ENCODE measurements around the gene AGRP.

AGRP gene

DNA sequence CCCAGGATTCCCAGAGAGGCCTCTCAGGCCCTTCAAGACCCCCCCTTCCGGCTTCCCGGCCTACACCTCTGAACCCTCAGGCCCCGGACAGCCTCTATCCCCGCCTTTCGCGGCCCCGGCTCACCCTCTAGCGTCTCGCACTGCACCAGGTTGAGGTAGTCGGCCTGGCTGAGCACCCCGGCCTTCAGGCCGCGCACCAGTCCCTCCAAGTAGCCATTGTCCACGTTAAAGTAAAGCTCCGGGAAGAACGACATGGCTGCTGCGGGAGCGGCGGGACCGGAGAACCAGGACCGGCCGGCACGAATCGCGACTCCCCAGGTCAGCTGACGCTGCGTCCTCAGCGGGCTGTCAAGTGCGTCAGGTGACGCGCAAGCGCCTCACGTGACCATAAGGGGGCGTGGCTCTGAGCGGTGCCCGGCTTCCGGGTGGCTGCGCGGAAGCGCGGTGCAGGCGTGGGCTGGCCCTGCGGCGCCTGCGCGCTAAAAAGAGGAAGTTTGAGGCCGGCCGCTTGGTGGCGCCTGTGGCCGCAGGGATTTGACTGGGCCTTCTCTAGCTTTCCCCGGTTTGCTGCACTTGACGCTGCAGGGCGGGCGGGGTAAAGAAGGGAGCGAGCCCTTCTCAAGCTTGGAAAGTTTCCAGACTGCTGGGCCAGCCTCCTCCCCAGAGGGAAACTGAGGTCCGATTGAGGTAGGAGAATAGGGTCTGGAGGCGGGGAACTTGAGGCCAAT lies 2.4 kb downstream of the AGRP start, which contains the start of gene ATP6V0D1 (continued):
- TF ChIP-seq, protein P1, sequence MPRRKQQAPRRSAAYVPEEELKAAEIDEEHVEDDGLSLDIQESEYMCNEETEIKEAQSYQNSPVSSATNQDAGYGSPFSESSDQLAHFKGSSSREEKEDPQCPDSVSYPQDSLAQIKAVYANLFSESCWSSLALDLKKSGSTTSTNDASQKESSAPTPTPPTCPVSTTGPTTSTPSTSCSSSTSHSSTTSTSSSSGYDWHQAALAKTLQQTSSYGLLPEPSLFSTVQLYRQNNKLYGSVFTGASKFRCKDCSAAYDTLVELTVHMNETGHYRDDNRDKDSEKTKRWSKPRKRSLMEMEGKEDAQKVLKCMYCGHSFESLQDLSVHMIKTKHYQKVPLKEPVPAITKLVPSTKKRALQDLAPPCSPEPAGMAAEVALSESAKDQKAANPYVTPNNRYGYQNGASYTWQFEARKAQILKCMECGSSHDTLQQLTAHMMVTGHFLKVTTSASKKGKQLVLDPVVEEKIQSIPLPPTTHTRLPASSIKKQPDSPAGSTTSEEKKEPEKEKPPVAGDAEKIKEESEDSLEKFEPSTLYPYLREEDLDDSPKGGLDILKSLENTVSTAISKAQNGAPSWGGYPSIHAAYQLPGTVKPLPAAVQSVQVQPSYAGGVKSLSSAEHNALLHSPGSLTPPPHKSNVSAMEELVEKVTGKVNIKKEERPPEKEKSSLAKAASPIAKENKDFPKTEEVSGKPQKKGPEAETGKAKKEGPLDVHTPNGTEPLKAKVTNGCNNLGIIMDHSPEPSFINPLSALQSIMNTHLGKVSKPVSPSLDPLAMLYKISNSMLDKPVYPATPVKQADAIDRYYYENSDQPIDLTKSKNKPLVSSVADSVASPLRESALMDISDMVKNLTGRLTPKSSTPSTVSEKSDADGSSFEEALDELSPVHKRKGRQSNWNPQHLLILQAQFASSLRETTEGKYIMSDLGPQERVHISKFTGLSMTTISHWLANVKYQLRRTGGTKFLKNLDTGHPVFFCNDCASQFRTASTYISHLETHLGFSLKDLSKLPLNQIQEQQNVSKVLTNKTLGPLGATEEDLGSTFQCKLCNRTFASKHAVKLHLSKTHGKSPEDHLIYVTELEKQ (tag by site-specific recombination; IDR thresholded peaks at IDR 0.05; ENCODE audit: borderline replicate concordance), result no peak
- TF ChIP-seq SALL2 (tag by site-specific recombination; IDR thresholded peaks at IDR 0.05; ENCODE audit: borderline replicate concordance) (no peak), ZNF121 (tag by site-specific recombination; IDR thresholded peaks at IDR 0.05) (no peak), ZNF335 (tag by site-specific recombination; conservative IDR thresholded peaks at IDR 0.05) (peak; percentile 100), ZNF621 (tag by site-specific recombination; IDR thresholded peaks at IDR 0.05) (no peak), ZNF449 (tag by site-specific recombination; IDR thresholded peaks at IDR 0.05) (peak; percentile 59; the same call in 1 of the 2 replicates), ZNF600 (tag by site-specific recombination; IDR thresholded peaks at IDR 0.05) (no peak), ZNF174 (tag by site-specific recombination; IDR thresholded peaks at IDR 0.05) (no peak), YY1 (tag by site-specific recombination; IDR thresholded peaks at IDR 0.05) (no peak), ZNF311 (tag by site-specific recombination; IDR thresholded peaks at IDR 0.05; ENCODE audit: borderline replicate concordance) (no peak), ZNF350 (tag by site-specific recombination; IDR thresholded peaks at IDR 0.05) (no peak), ZBTB44 (tag by site-specific recombination; IDR thresholded peaks at IDR 0.05) (peak; percentile 79), ZNF529 (tag by site-specific recombination; IDR thresholded peaks at IDR 0.05; ENCODE audit: insufficient replicate concordance) (no peak), ZSCAN30 (tag by site-specific recombination; IDR thresholded peaks at IDR 0.05) (0 out of 2 replicates have a peak, but pooled peaks have one; percentile 43), ZFP69B (tag by site-specific recombination; IDR thresholded peaks at IDR 0.05) (no peak), BCL11A (tag by site-specific recombination; IDR thresholded peaks at IDR 0.05; ENCODE audit: low read depth) (no peak), ZNF146 (tag by site-specific recombination; IDR thresholded peaks at IDR 0.05) (no peak), ZNF2 (tag by site-specific recombination; IDR thresholded peaks at IDR 0.05) (no peak), KLF8 (tag by site-specific recombination; IDR thresholded peaks at IDR 0.05) (peak; percentile 56; the same call in 1 of the 2 replicates), ZNF626 (tag by site-specific recombination; IDR thresholded peaks at IDR 0.05) (no peak), ZNF10 (tag by site-specific recombination; IDR thresholded peaks at IDR 0.05) (no peak), ZNF16 (tag by site-specific recombination; IDR thresholded peaks at IDR 0.05; ENCODE audit: low read depth) (no peak)
- TF ChIP-seq, protein P2, sequence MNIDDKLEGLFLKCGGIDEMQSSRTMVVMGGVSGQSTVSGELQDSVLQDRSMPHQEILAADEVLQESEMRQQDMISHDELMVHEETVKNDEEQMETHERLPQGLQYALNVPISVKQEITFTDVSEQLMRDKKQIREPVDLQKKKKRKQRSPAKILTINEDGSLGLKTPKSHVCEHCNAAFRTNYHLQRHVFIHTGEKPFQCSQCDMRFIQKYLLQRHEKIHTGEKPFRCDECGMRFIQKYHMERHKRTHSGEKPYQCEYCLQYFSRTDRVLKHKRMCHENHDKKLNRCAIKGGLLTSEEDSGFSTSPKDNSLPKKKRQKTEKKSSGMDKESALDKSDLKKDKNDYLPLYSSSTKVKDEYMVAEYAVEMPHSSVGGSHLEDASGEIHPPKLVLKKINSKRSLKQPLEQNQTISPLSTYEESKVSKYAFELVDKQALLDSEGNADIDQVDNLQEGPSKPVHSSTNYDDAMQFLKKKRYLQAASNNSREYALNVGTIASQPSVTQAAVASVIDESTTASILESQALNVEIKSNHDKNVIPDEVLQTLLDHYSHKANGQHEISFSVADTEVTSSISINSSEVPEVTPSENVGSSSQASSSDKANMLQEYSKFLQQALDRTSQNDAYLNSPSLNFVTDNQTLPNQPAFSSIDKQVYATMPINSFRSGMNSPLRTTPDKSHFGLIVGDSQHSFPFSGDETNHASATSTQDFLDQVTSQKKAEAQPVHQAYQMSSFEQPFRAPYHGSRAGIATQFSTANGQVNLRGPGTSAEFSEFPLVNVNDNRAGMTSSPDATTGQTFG (tag by site-specific recombination; IDR thresholded peaks at IDR 0.05; ENCODE audit: borderline replicate concordance), result no peak
- TF ChIP-seq, protein P3, sequence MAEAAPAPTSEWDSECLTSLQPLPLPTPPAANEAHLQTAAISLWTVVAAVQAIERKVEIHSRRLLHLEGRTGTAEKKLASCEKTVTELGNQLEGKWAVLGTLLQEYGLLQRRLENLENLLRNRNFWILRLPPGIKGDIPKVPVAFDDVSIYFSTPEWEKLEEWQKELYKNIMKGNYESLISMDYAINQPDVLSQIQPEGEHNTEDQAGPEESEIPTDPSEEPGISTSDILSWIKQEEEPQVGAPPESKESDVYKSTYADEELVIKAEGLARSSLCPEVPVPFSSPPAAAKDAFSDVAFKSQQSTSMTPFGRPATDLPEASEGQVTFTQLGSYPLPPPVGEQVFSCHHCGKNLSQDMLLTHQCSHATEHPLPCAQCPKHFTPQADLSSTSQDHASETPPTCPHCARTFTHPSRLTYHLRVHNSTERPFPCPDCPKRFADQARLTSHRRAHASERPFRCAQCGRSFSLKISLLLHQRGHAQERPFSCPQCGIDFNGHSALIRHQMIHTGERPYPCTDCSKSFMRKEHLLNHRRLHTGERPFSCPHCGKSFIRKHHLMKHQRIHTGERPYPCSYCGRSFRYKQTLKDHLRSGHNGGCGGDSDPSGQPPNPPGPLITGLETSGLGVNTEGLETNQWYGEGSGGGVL (tag by site-specific recombination; IDR thresholded peaks at IDR 0.05), result no peak
- TF ChIP-seq, protein P4, sequence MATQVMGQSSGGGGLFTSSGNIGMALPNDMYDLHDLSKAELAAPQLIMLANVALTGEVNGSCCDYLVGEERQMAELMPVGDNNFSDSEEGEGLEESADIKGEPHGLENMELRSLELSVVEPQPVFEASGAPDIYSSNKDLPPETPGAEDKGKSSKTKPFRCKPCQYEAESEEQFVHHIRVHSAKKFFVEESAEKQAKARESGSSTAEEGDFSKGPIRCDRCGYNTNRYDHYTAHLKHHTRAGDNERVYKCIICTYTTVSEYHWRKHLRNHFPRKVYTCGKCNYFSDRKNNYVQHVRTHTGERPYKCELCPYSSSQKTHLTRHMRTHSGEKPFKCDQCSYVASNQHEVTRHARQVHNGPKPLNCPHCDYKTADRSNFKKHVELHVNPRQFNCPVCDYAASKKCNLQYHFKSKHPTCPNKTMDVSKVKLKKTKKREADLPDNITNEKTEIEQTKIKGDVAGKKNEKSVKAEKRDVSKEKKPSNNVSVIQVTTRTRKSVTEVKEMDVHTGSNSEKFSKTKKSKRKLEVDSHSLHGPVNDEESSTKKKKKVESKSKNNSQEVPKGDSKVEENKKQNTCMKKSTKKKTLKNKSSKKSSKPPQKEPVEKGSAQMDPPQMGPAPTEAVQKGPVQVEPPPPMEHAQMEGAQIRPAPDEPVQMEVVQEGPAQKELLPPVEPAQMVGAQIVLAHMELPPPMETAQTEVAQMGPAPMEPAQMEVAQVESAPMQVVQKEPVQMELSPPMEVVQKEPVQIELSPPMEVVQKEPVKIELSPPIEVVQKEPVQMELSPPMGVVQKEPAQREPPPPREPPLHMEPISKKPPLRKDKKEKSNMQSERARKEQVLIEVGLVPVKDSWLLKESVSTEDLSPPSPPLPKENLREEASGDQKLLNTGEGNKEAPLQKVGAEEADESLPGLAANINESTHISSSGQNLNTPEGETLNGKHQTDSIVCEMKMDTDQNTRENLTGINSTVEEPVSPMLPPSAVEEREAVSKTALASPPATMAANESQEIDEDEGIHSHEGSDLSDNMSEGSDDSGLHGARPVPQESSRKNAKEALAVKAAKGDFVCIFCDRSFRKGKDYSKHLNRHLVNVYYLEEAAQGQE (tag by site-specific recombination; IDR thresholded peaks at IDR 0.05), result no peak; the same call in 1 of the 2 replicates

Data from HEK293 (cell line).